Ascending aorta (tissue), 2 donors: ENCODE data around the gene DEFB129. TPM values are rescaled to one million over a fixed set of nuclear protein-coding genes. Genes with fewer than 3 reads are reported as not detected.

ENCODE experiments used
- DNase-seq, 2 donors: peaks; one replicate each; pipeline ENCODE4 v3.0.0-alpha.2; 2019; ENCODE audit warnings: low spot score in 2 of 2
- H3K27ac ChIP-seq, 2 donors: fragments of 200-600 bp; sonication (generic); one replicate each; pipeline ENCODE4 v1.5.1; 2016 to 2017; ENCODE audit warnings: mild to moderate bottlenecking in 1 of 2
- H3K27me3 ChIP-seq: fragments of 200-600 bp; sonication (generic); one replicate; pipeline ENCODE4 v1.5.1; 2017
- H3K36me3 ChIP-seq, 2 donors: fragments of 200-600 bp; sonication (generic); one replicate each; pipeline ENCODE4 v1.5.1; 2016
- H3K4me1 ChIP-seq, 2 donors: fragments of 200-600 bp; sonication (generic); one replicate each; pipeline ENCODE4 v1.5.1; 2016 to 2017; ENCODE audit warnings: mild to moderate bottlenecking in 1 of 2
- H3K4me3 ChIP-seq, 2 donors: fragments of 200-600 bp; sonication (generic); one replicate each; pipeline ENCODE4 v1.5.1; 2016 to 2017; ENCODE audit warnings: mild to moderate bottlenecking in 1 of 2
- H3K9me3 ChIP-seq, 2 donors: fragments of 200-600 bp; sonication (generic); one replicate each; pipeline ENCODE4 v1.5.1; 2016
- CTCF ChIP-seq, 3 experiments: fragments of 200-600 bp in 2 of 3; fragments of 450-650 bp in 1 of 3; sonication (generic) in 2 of 3; IDR thresholded peaks; one replicate each; pipeline ENCODE4 v1.5.1; 2016 to 2019; ENCODE audit warnings: antibody characterized with exemption in 3 of 3, mild to moderate bottlenecking in 1 of 3, moderate library complexity in 1 of 3
- intact Hi-C: fragments of 100-400 bp; cut with DNase I; formaldehyde crosslinking; loops from one replicate; pipeline ENCODE4 v1.15.1; 2023
- total RNA-seq: library from RNA; depleted of rRNA; stranded (reverse); fragments of >200 nt; gene quantifications from one replicate; pipeline ENCODE4 v1.1.0, GENCODE V29; 2016

The DEFB129 gene
- total RNA-seq, 1 donor from 2014 or later: not detected

GRCh38 chr20:276620-277495 is 49.8 kb downstream of the DEFB129 start:
- intact Hi-C loops: no loop called here
- Histone ChIP-seq H3K4me3 (no peak overlapping the region), H3K9me3 (no peaks in the 10 kb centered on the region), H3K4me1 (no peaks in the 10 kb centered on the region), H3K27me3 (no peaks in the 10 kb centered on the region), H3K27ac (no peak overlapping the region), H3K36me3 (peaks cover 17 to 26% of the 10 kb centered on the region in 2 donors)
- peak in 1 of 2 donors; percentile 43 for DNase-seq
- TF ChIP-seq CTCF (IDR thresholded peaks at IDR 0.05): no peak

GRCh38 chr20:277496-277781 is 50.4 kb downstream of the DEFB129 start:
- Histone ChIP-seq H3K4me1 (no peaks in the 10 kb centered on the region), H3K27me3 (no peaks in the 10 kb centered on the region), H3K36me3 (peaks cover 17 to 26% of the 10 kb centered on the region in 2 donors), H3K9me3 (no peaks in the 10 kb centered on the region), H3K4me3 (no peak overlapping the region), H3K27ac (no peak overlapping the region)
- intact Hi-C loops: no loop called here
- peak in 1 of 2 donors; percentile 47 for DNase-seq
- no peak for TF ChIP-seq CTCF (IDR thresholded peaks at IDR 0.05)

GRCh38 chr20:278181-278580 is 51.1 kb downstream of the DEFB129 start:
- Histone ChIP-seq H3K27me3 (no peaks in the 10 kb centered on the region), H3K36me3 (peaks cover 17 to 26% of the 10 kb centered on the region in 2 donors), H3K9me3 (no peaks in the 10 kb centered on the region), H3K4me3 (no peak overlapping the region), H3K27ac (no peak overlapping the region), H3K4me1 (no peaks in the 10 kb centered on the region)
- no peak for TF ChIP-seq CTCF (IDR thresholded peaks at IDR 0.05)
- intact Hi-C loops: no loop called here
- DNase-seq: peak in 1 of 2 donors; percentile 21

GRCh38 chr20:278607-279571 is 51.8 kb downstream of the DEFB129 start:
- no peaks in the 10 kb centered on the region for H3K27me3 ChIP-seq
- H3K4me1 ChIP-seq: no peaks in the 10 kb centered on the region
- H3K27ac ChIP-seq: no peak overlapping the region
- peaks cover 17 to 26% of the 10 kb centered on the region in 2 donors for H3K36me3 ChIP-seq
- peak overlapping the region in 1 of 2 donors; percentile 30 for H3K4me3 ChIP-seq
- intact Hi-C loops: no loop called here
- DNase-seq: peak in 1 of 2 donors; percentile 57
- no peak for TF ChIP-seq CTCF (IDR thresholded peaks at IDR 0.05)
- H3K9me3 ChIP-seq: no peaks in the 10 kb centered on the region

Other genes with a start within 250 kb of the DEFB129 start
- not detected for gene DEFB125, start 139.6 kb upstream of the DEFB129 start, total RNA-seq
- not detected for gene DEFB126, start 84.7 kb upstream of the DEFB129 start, total RNA-seq
- gene DEFB127, start 69.8 kb upstream of the DEFB129 start, total RNA-seq: not detected
- gene DEFB128, start 37.5 kb upstream of the DEFB129 start, total RNA-seq: not detected
- gene DEFB132, start 30.5 kb downstream of the DEFB129 start, total RNA-seq: 0.32 TPM
- gene C20orf96, start 63.5 kb downstream of the DEFB129 start, total RNA-seq: 0.32 TPM
- 15.6 TPM for gene ZCCHC3, start 70.3 kb downstream of the DEFB129 start, total RNA-seq
- gene SOX12, start 98.3 kb downstream of the DEFB129 start, total RNA-seq: 6.2 TPM
- 24.5 TPM for gene NRSN2, start 119.9 kb downstream of the DEFB129 start, total RNA-seq
- not detected for gene TRIB3, start 153.5 kb downstream of the DEFB129 start, total RNA-seq
- gene RBCK1, start 181.0 kb downstream of the DEFB129 start, total RNA-seq: 123 TPM
- 32.5 TPM for gene TBC1D20, start 235.3 kb downstream of the DEFB129 start, total RNA-seq